Measurements from ENCODE around the gene LMCD1.
"Not testable (repeated sequence)": the region's sequence is repeated elsewhere in the genome, so short reads cannot be mapped to it uniquely, and the experiment has no call there.

LMCD1 gene

GRCh38 chr3:8567784-8568575 lies 66.4 kb downstream of the LMCD1 start:
- no peak for DNase-seq

- DNase-seq: no peak
Measured at GRCh38 chr3:8571256-8571655, 69.6 kb downstream of the LMCD1 start.

- DNase-seq: no peak
Measured at GRCh38 chr3:8573342-8573926, 71.8 kb downstream of the LMCD1 start.

GRCh38 chr3:8574040-8574669 lies 72.5 kb downstream of the LMCD1 start:
- no peak for DNase-seq

GRCh38 chr3:8574670-8575322 lies 73.2 kb downstream of the LMCD1 start:
- DNase-seq: no peak

- DNase-seq: no peak
Measured at GRCh38 chr3:8575364-8576104, 73.9 kb downstream of the LMCD1 start.

- DNase-seq: no peak
Measured at GRCh38 chr3:8576436-8576835, 74.8 kb downstream of the LMCD1 start.

GRCh38 chr3:8576841-8577571 lies 75.4 kb downstream of the LMCD1 start:
- no peak for DNase-seq

- DNase-seq: no peak
Measured at GRCh38 chr3:8578282-8578681, 76.7 kb downstream of the LMCD1 start.

GRCh38 chr3:8579096-8579495 lies 77.5 kb downstream of the LMCD1 start:
- no peak for DNase-seq

GRCh38 chr3:8579943-8580342 lies 78.3 kb downstream of the LMCD1 start:
- no peak for DNase-seq

- DNase-seq: not testable (repeated sequence)
Measured at GRCh38 chr3:8580434-8580833, 78.8 kb downstream of the LMCD1 start.

GRCh38 chr3:8581373-8581772 lies 79.8 kb downstream of the LMCD1 start:
- DNase-seq: no peak

- DNase-seq: no peak
Measured at GRCh38 chr3:8581806-8582445, 80.3 kb downstream of the LMCD1 start.

- DNase-seq: no peak
Measured at GRCh38 chr3:8584661-8585060, 83.0 kb downstream of the LMCD1 start.

- no peak for DNase-seq
Measured at GRCh38 chr3:8589880-8590556, 88.4 kb downstream of the LMCD1 start.

- DNase-seq: no peak
Measured at GRCh38 chr3:8593021-8593827, 91.6 kb downstream of the LMCD1 start.

GRCh38 chr3:8595252-8595651 lies 93.6 kb downstream of the LMCD1 start:
- no peak for DNase-seq

GRCh38 chr3:8595695-8596115 lies 94.1 kb downstream of the LMCD1 start:
- no peak for DNase-seq

All from activated naive CD4-positive, alpha-beta T cell (primary cell).